GM10847 (cell line): ENCODE data around the gene DCLK1.

ENCODE experiments used
- POLR2A ChIP-seq: IDR thresholded peaks from 2 replicates; pipeline ENCODE4 v1.6.1; 2011; ENCODE audit not compliant: insufficient read length; ENCODE audit errors: extremely low read depth

Gene DCLK1

DNA sequence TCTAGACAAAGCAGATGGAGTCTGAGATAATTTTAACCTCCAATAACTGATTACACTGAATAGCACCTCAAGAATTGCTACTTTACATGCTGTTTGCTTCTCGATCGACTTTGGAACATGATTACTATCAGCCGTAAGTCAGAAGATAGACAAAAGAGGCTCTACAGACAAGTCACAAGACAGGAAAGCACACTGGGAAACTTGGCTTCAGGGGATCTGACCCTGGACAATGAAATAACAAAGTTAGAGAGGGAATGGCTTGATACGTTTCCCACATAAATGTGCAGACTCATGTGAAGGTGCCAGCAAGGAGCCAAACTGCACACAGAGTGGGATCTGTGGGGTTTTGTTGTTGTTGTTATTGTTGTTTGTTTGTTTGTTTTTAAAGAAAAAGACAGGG lies 28.5 kb downstream of the DCLK1 start:
- TF ChIP-seq POLR2A = no peak

DNA sequence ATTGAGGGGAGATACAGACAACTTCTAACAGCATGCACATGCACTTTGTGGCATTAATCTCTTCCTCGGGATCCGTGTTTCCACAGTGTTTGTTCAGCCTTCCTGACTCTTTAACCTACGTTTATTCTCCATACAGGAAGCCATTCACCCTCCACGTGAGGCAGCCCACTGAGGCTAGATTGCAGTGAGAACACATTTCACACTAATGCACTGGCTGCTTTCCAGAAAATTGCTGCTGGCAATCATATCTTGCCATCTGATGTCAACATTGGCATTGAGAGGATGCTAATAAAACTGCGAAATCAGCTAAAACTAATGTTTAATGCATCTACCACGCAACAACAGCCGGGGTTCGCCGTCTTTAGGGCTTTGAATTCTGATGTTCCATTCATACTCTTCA lies 30.0 kb downstream of the DCLK1 start:
- no peak for TF ChIP-seq POLR2A

DNA sequence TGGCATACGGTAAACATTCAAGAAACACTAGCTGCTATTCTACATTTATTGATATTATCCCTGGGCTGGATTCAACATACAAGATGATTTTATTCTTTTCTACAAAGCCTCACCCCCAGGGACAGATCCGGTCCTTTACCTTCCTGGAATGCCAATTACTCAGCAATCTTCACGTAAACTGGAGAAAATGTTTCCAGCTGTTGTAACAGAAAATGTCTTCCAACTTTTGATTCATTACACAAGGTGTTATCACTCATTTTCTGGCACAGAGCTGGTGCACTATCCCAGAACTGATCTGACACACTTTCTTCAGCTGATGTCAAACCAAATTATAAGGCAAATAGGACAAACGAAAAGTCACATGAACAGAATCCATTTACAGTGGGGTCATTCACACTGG lies 33.1 kb downstream of the DCLK1 start:
- no peak for TF ChIP-seq POLR2A

DNA sequence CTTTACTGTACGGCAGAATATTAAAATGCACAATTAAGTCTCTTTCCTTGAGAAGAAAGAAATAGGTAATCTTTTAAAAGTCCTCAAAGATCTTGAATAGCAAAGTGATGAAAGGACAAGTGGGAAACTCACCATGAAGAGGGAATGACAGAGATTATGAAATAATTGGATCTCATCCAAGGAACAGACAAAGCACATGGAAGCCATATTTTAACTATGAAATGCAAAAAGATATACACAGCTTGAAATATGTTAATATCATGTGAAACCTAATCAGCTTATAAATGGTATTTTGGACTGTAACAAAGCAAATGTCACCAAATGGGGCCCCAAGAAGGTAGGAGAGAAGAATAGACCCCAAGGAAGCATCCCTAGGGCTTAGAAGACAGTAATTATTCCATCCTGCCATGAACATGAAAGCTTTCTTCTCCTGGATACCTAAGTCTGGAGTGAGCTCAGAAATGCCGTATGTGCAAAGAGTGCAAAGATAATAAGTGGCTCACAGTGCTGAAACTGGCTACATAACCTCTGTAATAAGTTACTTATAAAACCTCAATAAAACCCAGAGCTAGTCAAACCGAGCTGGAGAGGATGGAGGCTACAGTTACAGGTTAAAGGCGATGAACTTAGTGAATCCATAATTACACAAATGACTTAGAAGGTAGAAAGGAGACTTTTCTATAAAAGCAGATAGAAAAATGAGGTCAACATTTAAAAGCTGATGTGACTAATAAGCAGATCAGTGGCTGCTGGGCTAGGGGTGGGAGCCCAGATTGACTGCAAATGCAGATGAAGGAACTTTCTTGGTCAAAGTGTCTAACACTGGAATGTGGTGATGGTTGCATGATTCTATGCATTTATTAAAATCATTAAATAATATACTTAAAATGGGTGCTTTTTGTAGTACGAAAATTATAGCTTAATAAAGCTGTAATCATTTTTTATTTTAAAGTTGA lies 34.4 kb downstream of the DCLK1 start:
- no peak for TF ChIP-seq POLR2A

GRCh38 chr13:36094478-36094877 lies 36.7 kb downstream of the DCLK1 start:
- no peak for TF ChIP-seq POLR2A

DNA sequence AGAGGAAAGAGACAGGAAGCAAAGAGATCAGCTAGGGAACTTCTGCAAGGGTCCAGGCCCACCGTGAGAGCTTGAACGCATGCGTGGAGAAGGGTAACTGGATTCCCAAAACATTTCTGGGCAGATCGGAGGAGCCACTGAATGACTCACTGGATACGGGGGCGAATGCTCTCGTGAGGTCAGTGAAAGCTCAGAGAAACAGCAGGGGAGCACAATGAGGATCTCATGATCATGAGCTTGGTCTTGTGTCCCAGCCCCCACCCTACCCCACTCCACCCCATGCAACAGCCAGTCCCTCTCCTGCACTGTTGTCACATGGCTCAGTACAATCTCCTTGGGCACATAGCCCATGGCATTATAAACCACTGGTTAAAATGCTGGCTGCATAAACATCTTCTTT lies 40.6 kb downstream of the DCLK1 start:
- TF ChIP-seq POLR2A = no peak

DNA sequence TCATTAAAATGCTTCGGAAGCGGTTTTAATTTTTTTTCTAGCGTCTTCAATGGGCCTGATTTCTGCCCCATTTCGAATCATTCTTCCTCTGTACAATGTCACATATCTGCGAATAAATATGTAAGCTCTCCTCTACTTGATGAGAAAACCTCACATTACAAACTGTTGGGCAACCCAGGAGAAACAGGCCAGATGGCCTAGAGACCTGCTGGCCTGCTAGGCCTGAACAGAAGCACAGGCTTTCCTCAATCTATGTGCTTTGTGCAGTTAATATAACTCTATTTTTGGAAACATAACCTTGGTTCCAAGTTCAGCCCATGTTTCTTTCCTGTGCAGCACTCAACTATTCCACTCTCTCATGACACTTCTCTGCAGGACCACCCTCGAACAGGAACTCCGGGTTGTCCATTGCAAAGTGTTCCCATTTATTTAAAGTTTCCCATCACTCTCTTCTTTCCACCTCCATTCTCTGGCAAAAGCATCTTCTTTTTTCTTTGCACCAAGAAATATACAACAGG lies 42.0 kb downstream of the DCLK1 start:
- no peak for TF ChIP-seq POLR2A

GRCh38 chr13:36088463-36088862 lies 42.7 kb downstream of the DCLK1 start:
- TF ChIP-seq POLR2A = no peak

- TF ChIP-seq POLR2A = no peak
Observed at GRCh38 chr13:36088001-36088400, 43.2 kb downstream of the DCLK1 start.

DNA sequence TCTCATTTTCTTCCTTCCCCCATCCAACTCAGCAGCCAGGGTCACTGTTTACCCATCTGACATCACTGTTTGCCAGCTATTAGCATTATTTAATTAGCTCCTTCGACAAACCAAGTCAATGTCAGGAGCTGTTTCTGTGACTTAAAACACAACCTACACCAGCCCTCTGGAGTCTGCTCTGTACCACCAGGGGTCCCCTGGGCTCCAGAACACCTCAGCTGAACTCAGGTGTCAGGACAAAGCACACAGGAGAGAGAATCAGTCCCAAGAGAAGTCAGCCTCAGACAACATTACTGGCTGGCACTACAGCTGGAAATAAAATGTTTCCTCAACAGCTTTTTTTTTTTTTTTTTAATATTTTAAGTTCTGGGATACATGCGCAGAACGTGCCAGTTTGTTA lies 45.1 kb downstream of the DCLK1 start:
- no peak for TF ChIP-seq POLR2A

- no peak for TF ChIP-seq POLR2A
Observed at GRCh38 chr13:36084131-36084530, 47.1 kb downstream of the DCLK1 start.

GRCh38 chr13:36082806-36083205 lies 48.4 kb downstream of the DCLK1 start:
- no peak for TF ChIP-seq POLR2A

DNA sequence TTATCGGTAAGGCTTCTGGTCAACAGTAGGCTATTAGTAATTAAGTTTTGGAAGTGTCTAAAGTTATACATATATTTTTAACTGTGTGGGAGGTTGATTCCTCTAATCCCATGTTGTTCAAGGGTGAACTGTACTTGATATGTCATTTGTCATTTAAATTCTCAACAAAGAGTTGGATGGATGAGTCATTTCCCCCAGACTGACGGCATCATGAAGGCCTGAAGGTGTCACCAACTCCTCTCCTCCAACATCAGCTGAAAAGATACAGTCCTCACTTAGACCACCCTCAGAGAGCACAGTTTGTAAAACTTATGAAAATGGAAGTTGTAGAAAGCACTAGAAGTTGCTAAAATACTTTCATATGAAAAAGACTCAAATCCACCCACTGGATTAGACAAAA lies 48.8 kb downstream of the DCLK1 start:
- no peak for TF ChIP-seq POLR2A

DNA sequence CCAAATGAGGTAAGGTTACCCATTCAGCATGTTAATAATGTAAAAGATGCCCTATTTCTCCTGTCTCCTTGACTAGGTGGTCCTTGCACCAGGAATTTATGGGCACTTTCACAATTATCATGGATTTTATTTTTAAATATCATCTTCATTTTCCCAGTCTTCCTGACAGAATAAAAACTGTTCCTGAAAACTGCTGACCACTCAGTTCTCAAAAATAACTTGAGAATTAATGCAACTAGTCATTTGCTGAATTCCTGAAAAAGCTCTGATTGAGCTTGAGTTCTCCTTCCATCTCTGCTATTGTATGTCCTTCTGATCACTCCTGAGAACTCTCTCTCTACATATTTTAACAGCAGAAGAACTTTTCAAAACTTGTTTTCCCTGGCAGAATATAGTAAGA lies 55.0 kb downstream of the DCLK1 start:
- TF ChIP-seq POLR2A = no peak

DNA sequence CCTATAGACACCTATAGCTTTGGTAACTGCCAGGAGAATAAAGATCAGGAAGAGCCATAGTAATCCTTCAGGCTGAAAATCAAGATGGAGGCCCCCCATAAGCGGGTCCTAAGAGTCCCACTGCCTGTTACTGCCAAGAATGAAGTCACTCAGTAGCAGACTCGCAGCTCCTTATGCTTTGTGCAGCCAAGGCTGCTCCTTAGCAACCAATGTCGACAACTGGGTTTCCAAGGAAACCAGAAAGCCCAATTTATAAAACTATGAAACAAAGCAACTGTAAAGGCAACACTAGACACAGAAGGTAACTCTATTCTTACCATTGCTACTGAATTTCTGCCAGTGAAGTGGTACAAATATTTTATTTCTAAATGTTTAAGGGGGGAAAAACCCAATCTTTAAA lies 56.5 kb downstream of the DCLK1 start:
- TF ChIP-seq POLR2A = no peak

DNA sequence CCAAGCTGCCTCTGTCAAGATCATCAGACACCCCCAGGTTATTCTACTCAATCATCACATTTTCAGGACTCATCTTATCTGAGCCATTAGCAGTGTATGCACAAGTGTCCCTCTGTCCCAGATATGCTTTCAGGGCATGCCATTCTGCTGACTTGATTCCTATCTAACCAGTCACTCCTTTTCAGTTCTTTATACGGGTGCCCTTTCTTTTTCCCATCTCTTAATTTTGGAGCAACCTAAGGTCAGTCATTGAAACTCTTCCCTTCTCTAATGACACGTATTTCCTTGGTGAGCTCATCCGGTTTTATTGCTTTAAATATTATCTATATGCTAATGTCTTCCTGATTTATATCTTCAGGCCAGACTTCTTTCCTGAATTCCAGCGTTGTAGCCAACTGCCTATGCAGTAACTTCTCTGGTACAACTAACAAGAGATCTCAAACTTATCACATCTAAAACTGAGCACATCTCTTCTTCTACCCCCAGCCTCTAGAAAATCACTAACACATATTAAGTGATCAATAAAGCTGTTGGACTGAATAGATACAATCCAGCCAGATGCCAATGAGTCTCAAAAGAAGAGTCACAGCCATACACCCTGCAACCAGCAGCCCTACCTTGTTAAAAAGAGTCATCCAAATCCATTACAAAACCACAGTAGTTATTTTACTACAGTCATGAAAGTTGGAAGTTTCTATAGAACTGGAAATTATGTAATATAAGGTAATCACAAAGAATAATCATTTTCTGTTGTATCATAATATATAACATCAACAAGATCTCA lies 58.8 kb downstream of the DCLK1 start:
- TF ChIP-seq POLR2A = no peak
